GM21367 (cell line): Measurements from ENCODE around the gene DCTN2.
"Not testable (repeated sequence)": the region's sequence is repeated elsewhere in the genome, so short reads cannot be mapped to it uniquely, and the experiment has no call there.

Experiments
- ATAC-seq: cut with Tn5 transposase; IDR thresholded peaks from one replicate; pipeline ENCODE4 v1.9.1; 2021; ENCODE audit not compliant: unreplicated experiment

The DCTN2 gene

DNA sequence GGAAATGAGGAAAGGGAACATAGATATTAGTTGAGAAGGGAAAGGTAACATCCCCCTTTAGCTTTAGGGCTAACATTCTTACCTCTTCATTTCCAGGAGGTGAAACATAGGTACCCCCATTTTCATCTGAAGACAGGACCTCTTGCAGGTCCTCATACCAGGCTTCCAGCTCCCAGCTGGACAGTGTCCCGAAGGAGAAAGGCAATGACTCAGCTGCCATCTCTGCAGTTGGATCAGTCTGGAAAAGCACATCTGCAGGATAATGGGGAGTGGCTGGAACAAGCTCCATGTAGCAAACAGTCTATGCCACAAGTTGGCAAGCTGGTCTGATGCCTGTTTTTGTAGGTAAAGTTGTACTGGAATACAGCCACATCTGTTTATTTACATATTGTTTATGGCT lies 29.8 kb downstream of the DCTN2 start:
- no peak for ATAC-seq

GRCh38 chr12:57516617-57517153 lies 30.3 kb downstream of the DCTN2 start:
- no peak for ATAC-seq

DNA sequence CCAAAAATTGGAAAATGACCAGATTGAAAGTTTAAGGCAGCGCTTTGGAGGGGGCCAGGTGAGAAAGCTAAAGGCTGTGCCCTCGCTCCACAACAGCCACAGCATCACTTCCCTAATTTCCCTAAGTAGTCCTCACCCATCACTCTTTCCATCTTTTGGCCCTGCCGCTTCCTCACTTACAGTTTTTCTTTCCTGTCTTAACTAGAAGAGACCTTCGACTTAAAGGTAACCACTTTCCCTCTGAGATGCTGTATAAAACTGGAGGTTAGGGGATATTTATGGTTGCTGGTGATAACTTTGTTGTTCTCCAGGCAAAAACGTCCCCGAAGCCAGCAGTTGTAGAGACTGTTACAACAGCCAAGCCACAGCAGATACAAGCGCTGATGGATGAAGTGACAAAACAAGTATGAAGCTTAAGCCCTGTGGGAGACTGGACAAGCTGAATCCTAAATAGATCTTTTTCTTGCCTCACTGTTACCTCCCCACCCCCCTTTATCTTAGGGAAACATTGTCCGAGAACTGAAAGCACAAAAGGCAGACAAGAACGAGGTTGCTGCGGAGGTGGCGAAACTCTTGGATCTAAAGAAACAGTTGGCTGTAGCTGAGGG lies 31.0 kb downstream of the DCTN2 start:
- ATAC-seq: no peak

DNA sequence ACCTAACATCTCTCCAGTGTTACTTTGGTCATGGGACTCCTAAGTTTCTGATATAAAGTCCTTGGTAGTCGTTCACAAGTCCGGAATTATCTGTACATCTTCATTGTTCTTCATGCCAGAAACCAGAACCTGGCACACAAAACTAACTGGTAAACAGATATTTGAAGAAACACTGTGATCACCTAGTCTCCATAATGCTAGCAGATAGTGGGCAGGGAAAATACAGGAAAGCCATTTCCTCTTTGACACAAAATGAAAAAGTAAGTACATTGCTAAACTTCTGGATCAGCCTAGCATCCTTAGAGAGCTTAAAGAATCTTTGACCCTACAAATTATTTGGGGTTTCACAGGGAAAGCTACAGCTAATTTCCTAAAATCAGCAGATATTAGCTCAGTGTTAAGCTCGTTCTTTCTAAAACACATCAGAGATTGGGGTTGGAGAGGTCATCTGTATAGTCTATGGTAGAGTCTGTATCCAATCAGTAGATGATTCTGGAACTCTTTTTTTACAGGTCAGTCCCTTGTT lies 31.5 kb downstream of the DCTN2 start:
- ATAC-seq: no peak

GRCh38 chr12:57514720-57515407 lies 32.1 kb downstream of the DCTN2 start:
- ATAC-seq: no peak

GRCh38 chr12:57514246-57514645 lies 32.7 kb downstream of the DCTN2 start:
- ATAC-seq: not testable (repeated sequence)

DNA sequence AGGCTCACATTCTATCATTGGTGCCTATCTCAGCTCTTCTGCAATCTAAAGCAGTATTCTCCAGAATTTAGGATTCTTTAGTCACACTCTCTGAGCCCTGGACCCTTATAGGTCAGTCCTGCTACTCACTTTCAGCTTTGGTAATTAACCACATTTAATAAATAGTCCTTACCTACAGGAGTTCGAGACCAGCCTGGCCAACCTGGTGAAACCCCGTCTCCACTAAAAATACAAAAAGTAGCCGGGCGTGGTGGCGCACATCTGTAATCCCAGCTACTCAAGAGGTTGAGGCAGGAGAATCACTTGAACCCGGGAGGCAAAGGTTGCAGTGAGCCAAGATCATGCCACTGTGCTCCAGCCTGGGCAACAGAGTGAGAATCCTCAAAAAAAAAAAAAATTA lies 33.3 kb downstream of the DCTN2 start:
- not testable (repeated sequence) for ATAC-seq

DNA sequence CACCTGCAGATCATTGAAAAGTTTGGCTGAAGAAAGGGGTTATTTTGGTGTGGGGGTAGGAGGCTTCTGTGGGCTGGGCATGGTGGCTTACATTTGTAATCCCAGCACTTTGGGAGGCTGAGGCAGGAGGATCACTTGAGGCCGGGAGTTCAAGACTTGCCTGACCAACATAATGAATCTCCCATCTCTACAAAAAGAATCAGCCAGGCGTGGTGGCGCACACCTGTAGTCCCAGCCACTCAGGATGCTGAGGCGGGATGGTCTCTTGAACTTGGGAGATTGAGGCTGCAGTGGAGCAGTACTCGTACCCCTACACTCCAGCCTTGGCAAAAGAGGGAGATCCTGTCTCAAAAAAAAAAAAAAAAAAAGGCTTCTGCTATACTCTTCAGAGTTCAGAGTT lies 33.7 kb downstream of the DCTN2 start:
- no peak for ATAC-seq

DNA sequence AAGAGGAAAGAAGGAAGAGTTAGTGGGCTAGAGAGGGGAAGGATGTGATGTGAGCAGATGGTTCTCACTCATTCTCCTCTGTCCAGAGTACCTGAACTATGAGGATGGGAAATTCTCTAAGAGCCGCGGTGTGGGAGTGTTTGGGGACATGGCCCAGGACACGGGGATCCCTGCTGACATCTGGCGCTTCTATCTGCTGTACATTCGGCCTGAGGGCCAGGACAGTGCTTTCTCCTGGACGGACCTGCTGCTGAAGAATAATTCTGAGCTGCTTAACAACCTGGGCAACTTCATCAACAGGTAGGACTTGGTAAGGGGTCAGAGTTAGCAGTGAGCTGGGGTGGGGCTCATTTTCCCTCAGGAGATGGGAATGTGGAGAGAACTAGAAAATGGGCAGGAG lies 34.3 kb downstream of the DCTN2 start:
- no peak for ATAC-seq

DNA sequence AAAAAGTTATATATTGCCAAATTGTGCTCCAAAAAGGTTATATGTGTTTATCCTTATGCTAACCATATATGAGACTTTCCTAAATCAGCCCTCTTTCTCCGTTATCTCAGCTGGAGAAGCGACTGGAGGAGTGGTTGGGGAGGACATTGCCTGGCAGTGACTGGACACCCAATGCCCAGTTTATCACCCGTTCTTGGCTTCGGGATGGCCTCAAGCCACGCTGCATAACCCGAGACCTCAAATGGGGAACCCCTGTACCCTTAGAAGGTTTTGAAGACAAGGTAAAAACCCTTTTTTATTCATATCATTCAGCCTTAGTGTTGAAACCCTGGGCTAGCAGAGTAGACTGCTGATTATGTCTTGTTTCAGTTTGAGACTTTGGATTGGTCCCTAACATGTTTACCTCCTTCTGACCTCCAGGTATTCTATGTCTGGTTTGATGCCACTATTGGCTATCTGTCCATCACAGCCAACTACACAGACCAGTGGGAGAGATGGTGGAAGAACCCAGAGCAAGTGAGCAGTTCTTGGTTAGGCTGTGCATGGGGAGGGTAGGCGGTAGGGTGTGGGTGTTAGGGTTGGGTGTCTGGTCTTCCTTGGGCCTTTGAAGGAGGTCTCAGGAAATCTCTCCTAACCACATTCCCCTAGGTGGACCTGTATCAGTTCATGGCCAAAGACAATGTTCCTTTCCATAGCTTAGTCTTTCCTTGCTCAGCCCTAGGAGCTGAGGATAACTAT lies 35.2 kb downstream of the DCTN2 start:
- ATAC-seq: no peak

DNA sequence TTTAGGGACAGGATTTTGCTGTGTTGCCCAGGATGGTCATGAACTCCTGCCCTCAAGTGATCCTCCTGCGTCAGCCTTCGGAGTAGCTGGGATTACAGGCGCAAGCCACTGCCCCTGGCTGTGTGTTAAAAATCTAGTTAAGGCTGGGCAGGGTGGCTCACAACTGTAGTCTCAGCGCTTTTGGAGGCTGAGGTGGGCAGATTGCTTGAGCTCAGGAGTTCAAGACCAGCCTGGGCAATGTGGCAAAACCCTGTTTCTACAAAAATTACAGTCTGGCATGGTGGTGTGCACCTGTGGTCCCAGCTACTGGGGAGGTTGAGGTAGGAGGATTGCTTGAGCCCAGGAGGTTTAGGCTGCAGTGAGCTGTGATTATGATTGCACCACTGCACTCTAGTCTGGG lies 35.8 kb downstream of the DCTN2 start:
- ATAC-seq: no peak

DNA sequence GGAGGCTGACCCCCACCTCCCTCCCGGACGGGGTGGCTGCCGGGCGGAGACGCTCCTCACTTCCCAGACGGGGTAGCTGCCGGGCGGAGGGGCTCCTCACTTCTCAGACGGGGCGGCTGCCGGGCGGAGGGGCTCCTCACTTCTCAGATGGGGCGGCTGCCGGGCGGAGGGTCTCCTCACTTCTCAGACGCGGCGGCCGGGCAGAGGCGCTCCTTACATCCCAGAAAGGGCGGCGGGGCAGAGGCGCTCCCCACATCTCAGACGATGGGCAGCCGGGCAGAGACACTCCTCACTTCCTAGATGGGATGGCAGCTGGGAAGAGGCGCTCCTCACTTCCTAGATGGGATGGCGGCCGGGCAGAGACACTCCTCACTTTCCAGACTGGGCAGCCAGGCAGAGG lies 39.2 kb downstream of the DCTN2 start:
- not testable (repeated sequence) for ATAC-seq

DNA sequence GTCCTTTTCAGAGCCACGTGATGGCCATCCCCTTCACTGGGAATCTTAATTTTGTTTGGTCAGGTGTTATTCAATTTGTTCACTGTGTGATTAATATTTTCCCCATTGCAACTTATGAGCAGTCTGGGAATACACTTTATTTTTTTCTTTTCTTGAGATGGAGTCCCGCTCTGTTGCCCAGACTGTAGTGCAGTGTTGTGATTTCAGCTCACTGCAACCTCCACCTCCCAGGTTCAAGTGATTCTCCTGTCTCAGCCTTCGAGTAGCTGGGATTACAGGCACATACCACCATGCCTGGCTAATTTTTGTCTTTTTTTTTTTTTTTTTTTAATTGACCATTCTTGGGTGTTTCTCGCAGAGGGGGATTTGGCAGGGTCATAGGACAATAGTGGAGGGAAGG lies 40.5 kb downstream of the DCTN2 start:
- not testable (repeated sequence) for ATAC-seq

- not testable (repeated sequence) for ATAC-seq
These were observed 44.6 kb downstream of the DCTN2 start for GRCh38 chr12:57502311-57502969.

DNA sequence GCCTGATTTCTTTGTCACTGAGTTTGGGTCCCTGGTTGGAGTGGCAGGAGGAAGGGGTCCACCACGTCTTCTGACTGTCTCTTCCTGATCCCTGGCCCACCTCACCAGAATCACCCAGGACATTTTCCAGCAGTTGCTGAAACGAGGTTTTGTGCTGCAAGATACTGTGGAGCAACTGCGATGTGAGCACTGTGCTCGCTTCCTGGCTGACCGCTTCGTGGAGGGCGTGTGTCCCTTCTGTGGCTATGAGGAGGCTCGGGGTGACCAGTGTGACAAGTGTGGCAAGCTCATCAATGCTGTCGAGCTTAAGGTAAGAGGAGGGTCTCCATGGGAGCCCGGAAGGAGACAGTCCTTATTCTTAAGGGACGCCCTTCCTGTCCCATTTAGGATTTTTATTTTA lies 46.8 kb downstream of the DCTN2 start:
- ATAC-seq: no peak

DNA sequence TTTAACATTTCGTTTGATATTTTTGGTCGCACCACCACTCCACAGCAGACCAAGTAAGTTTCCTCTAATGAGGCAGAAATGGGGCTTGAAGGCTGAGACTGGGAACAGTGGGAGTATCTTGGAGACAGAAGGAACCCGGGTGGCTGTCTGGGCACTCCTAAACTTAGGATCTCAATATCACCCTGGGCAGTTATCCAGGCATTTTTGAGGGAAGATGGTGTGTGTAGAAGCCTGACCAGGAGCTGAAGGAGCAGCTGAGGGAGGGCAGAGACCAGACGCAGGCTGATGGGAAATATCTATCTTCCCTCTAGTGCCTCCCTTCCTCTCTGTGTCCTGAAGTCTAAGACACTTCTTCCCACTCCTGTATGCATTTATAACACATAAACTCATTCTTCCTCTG lies 48.4 kb downstream of the DCTN2 start:
- ATAC-seq: no peak

DNA sequence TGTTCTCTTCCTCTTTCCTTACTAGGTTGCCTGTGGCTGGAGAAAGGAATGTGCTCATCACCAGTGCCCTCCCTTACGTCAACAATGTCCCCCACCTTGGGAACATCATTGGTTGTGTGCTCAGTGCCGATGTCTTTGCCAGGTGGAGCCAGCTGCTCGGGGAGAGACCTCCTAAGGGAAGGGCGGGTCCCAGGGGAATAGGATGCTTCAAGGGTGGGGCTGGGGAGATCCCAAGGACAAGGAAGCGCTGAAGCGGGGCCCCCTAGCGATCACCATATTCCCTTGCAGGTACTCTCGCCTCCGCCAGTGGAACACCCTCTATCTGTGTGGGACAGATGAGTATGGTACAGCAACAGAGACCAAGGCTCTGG lies 48.9 kb downstream of the DCTN2 start:
- no peak for ATAC-seq

DNA sequence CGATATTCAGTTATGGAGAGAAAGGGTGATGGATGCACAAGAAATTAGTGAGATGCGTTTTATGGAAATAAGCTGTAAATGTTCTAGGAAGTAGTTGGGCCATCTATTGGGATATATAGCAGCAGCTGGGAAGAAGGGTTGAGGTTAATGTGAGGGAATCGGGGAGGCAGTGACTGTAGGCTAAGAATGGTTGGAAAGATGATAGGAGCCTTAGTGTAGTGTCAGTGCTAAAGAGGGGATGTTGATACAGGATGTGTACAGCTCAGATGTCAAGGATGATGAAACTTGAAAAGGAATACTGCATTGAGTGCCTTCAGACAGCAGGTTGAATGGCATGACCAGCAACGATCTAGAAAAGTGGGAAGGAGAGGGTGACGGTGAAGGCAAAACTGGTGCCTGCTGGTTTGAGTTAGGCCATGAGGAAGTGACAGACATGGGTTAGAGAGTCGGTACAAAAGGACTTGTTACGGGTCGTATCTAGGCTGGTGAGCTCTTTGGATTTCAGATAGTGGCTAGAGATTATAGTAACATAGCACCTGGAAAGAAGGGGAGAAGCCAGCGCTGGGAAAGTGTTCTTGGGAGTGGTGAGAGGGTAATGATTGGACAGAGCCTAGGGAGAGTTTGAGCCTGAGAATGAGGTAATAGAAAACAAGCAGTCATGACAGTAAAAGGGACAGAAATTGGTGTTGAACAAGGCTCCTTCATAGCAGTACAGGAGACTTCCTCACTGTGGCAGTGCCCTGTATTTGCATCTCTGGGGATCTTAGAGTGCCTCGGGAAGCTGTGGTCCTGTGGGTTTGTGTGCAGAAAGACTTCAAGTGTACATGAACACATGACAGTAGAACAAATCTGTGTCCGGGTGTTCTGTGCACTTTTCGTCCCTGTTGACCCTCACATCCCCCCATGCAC lies 49.5 kb downstream of the DCTN2 start:
- no peak for ATAC-seq

GRCh38 chr12:57496822-57497221 lies 50.2 kb downstream of the DCTN2 start:
- no peak for ATAC-seq

GRCh38 chr12:57495051-57495701 lies 51.8 kb downstream of the DCTN2 start:
- not testable (repeated sequence) for ATAC-seq
